ENCODE data around the gene DAZL.

The DAZL gene

DNA sequence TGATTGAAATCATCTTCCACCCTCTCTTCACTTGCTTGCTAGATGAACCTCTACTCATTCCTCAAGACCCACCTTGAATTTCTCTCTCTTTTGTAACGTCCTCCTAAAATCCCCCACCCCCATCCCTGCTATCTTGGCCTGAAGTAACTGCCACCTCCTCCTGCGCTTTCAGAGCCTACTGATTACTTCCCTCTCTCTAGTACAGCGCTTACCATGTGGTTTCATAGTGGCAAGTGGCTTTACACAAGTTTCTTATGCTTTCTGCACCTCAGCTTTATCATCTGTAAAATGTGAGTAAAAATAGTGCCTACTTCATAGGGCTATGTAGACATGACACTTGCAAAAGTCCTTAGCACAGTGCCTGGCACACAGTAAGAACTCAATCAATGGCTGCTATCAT is 28.7 kb upstream of the DAZL start:
- H3K4me1 ChIP-seq (ENCODE audit: control insufficient read depth, insufficient read depth, low read length), result no peaks in the 10 kb centered on the region
- no peak overlapping the region for H3K4me3 ChIP-seq (ENCODE audit: low read depth, low read length)
- CTCF ChIA-PET, result no interaction called here
- no peaks in the 10 kb centered on the region for H3K9me3 ChIP-seq (ENCODE audit: control insufficient read depth, insufficient read depth, low read depth, low read length)
- no peak overlapping the region for H3K27ac ChIP-seq (ENCODE audit: extremely low read depth, low read depth, low read length)
- POLR2A ChIA-PET, result no interaction called here
- no peak for TF ChIP-seq ZNF175 (tag by site-specific recombination; IDR thresholded peaks at IDR 0.05)
- no peak for TF ChIP-seq ZNF433 (tag by site-specific recombination; IDR thresholded peaks at IDR 0.05; ENCODE audit: low read depth)
- no peak for TF ChIP-seq ZNF324 (tag by site-specific recombination; IDR thresholded peaks at IDR 0.05)
- TF ChIP-seq ZFP37 (tag by site-specific recombination; IDR thresholded peaks at IDR 0.05), result no peak
- TF ChIP-seq, protein P1, sequence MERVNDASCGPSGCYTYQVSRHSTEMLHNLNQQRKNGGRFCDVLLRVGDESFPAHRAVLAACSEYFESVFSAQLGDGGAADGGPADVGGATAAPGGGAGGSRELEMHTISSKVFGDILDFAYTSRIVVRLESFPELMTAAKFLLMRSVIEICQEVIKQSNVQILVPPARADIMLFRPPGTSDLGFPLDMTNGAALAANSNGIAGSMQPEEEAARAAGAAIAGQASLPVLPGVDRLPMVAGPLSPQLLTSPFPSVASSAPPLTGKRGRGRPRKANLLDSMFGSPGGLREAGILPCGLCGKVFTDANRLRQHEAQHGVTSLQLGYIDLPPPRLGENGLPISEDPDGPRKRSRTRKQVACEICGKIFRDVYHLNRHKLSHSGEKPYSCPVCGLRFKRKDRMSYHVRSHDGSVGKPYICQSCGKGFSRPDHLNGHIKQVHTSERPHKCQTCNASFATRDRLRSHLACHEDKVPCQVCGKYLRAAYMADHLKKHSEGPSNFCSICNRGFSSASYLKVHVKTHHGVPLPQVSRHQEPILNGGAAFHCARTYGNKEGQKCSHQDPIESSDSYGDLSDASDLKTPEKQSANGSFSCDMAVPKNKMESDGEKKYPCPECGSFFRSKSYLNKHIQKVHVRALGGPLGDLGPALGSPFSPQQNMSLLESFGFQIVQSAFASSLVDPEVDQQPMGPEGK (tag by site-specific recombination; IDR thresholded peaks at IDR 0.05), result no peak
- no peak for TF ChIP-seq ZNF24 (tag by site-specific recombination; IDR thresholded peaks at IDR 0.05)
- no peak for TF ChIP-seq ZNF610 (tag by site-specific recombination; IDR thresholded peaks at IDR 0.05; ENCODE audit: borderline replicate concordance)
- no peak for TF ChIP-seq ZNF37A (tag by site-specific recombination; IDR thresholded peaks at IDR 0.05)
- TF ChIP-seq ZNF544 (tag by site-specific recombination; IDR thresholded peaks at IDR 0.05), result no peak
- no peak for TF ChIP-seq ZNF341 (tag by site-specific recombination; IDR thresholded peaks at IDR 0.05; ENCODE audit: low read depth)
- TF ChIP-seq ZNF19 (tag by site-specific recombination; IDR thresholded peaks at IDR 0.05; ENCODE audit: low read depth), result no peak
- no peak for TF ChIP-seq ZNF16 (tag by site-specific recombination; IDR thresholded peaks at IDR 0.05; ENCODE audit: low read depth)
- no peaks in the 10 kb centered on the region for H3K36me3 ChIP-seq (ENCODE audit: control insufficient read depth in 2 of 2, insufficient read depth in 1 of 2, low read length in 2 of 2)

DNA sequence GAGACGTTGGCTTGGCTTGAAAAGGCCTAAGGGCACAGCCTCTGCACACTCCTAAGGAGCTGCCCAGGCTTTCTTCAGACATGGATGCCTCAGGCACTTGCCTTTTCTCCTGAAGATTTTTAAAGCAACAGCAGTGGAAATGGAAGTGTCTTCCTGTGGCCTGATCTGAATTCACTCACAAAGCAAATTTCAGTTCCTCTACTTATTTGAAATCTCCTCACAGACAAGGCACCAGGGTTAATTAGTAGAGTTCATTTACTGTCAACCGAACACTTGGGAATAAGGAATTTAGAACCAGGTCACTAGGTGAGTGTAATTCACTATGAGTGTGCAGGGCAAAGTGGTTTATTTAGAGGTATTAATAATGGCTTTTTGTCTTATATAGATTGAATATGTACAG is 27.2 kb upstream of the DAZL start:
- no peak for TF ChIP-seq BCL11B (tag by site-specific recombination; IDR thresholded peaks at IDR 0.05; ENCODE audit: low read depth)
- TF ChIP-seq ZBTB48 (tag by site-specific recombination; IDR thresholded peaks at IDR 0.05), result no peak
- no peak for TF ChIP-seq KLF1 (tag by site-specific recombination; IDR thresholded peaks at IDR 0.05)
- no peak for TF ChIP-seq ZBTB21 (tag by site-specific recombination; IDR thresholded peaks at IDR 0.05)
- no peak for TF ChIP-seq ZNF433 (tag by site-specific recombination; IDR thresholded peaks at IDR 0.05; ENCODE audit: low read depth)
- TF ChIP-seq ZNF785 (tag by site-specific recombination; IDR thresholded peaks at IDR 0.05), result no peak
- TF ChIP-seq ZNF169 (tag by site-specific recombination; IDR thresholded peaks at IDR 0.05), result no peak
- no peak for TF ChIP-seq KLF16 (tag by site-specific recombination; IDR thresholded peaks at IDR 0.05)
- TF ChIP-seq SCRT2 (tag by site-specific recombination; IDR thresholded peaks at IDR 0.05), result no peak
- no peak for TF ChIP-seq ZNF10 (tag by site-specific recombination; IDR thresholded peaks at IDR 0.05)
- no peak for TF ChIP-seq ZNF274 (IDR thresholded peaks at IDR 0.05; ENCODE audit: low read length)
- TF ChIP-seq ZNF274 (tag by site-specific recombination; IDR thresholded peaks at IDR 0.05; ENCODE audit: borderline replicate concordance), result no peak
- ChIA-PET POLR2A (no interaction called here), CTCF (interaction anchor here (0.6 kb wide), 1 partner anchor 473 kb away, joined by 4 read pairs; no protein-coding TSS in a partner anchor)
- H3K36me3 ChIP-seq (ENCODE audit: control insufficient read depth in 2 of 2, insufficient read depth in 1 of 2, low read length in 2 of 2), result no peaks in the 10 kb centered on the region
- no peaks in the 10 kb centered on the region for H3K9me3 ChIP-seq (ENCODE audit: control insufficient read depth, insufficient read depth, low read depth, low read length)
- no peaks in the 10 kb centered on the region for H3K4me1 ChIP-seq (ENCODE audit: control insufficient read depth, insufficient read depth, low read length)
- no peak overlapping the region for H3K4me3 ChIP-seq (ENCODE audit: low read depth, low read length)
- H3K27ac ChIP-seq (ENCODE audit: extremely low read depth, low read depth, low read length), result no peak overlapping the region

DNA sequence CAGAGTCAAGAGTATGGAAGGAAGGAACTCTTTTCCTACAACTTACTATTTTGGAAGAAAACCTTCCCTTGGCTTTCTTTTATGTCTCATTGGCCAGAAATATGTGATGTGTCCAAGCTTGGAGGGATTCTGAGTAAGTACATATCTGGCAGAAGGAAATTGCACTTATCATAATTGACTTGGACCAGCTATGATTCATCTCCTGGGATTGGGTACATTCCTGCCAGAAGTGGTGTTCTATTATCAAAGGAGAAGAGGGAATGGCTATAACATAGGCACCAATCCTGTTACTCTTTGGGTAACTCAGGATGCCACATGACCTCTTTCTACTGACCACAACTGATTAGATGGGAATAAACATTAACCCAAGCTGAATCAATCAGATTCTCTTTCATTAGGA is 13.5 kb upstream of the DAZL start:
- Histone ChIP-seq H3K9me3 (ENCODE audit: control insufficient read depth, insufficient read depth, low read depth, low read length) (no peaks in the 10 kb centered on the region), H3K36me3 (ENCODE audit: control insufficient read depth in 2 of 2, insufficient read depth in 1 of 2, low read length in 2 of 2) (no peaks in the 10 kb centered on the region), H3K4me3 (ENCODE audit: low read depth, low read length) (no peak overlapping the region), H3K4me1 (ENCODE audit: control insufficient read depth, insufficient read depth, low read length) (no peaks in the 10 kb centered on the region), H3K27ac (ENCODE audit: extremely low read depth, low read depth, low read length) (no peak overlapping the region)
- POLR2A ChIA-PET, result no interaction called here
- CTCF ChIA-PET, result no interaction called here
- TF ChIP-seq, protein P2, sequence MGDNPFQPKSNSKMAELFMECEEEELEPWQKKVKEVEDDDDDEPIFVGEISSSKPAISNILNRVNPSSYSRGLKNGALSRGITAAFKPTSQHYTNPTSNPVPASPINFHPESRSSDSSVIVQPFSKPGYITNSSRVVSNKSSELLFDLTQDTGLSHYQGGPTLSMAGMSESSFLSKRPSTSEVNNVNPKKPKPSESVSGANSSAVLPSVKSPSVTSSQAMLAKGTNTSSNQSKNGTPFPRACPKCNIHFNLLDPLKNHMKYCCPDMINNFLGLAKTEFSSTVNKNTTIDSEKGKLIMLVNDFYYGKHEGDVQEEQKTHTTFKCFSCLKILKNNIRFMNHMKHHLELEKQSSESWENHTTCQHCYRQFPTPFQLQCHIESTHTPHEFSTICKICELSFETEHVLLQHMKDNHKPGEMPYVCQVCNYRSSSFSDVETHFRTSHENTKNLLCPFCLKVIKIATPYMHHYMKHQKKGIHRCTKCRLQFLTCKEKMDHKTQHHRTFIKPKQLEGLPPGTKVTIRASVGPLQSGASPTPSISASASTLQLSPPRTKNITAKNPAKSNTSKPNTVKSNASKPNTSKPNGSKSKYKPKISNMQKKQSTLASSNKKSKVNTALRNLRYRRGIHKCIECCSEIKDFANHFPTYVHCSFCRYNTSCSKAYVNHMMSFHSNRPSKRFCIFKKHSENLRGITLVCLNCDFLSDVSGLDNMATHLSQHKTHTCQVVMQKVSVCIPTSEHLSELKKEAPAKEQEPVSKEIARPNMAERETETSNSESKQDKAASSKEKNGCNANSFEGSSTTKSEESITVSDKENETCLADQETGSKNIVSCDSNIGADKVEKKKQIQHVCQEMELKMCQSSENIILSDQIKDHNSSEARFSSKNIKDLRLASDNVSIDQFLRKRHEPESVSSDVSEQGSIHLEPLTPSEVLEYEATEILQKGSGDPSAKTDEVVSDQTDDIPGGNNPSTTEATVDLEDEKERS (tag by site-specific recombination; IDR thresholded peaks at IDR 0.05), result no peak
- TF ChIP-seq ZNF596 (tag by site-specific recombination; IDR thresholded peaks at IDR 0.05) (no peak), IKZF3 (tag by site-specific recombination; IDR thresholded peaks at IDR 0.05) (no peak), ZNF768 (tag by site-specific recombination; IDR thresholded peaks at IDR 0.05) (no peak), ZNF146 (tag by site-specific recombination; IDR thresholded peaks at IDR 0.05) (no peak), ZNF16 (tag by site-specific recombination; IDR thresholded peaks at IDR 0.05; ENCODE audit: low read depth) (no peak), ZNF530 (tag by site-specific recombination; IDR thresholded peaks at IDR 0.05; ENCODE audit: low read depth) (no peak)
- TF ChIP-seq, protein P3, sequence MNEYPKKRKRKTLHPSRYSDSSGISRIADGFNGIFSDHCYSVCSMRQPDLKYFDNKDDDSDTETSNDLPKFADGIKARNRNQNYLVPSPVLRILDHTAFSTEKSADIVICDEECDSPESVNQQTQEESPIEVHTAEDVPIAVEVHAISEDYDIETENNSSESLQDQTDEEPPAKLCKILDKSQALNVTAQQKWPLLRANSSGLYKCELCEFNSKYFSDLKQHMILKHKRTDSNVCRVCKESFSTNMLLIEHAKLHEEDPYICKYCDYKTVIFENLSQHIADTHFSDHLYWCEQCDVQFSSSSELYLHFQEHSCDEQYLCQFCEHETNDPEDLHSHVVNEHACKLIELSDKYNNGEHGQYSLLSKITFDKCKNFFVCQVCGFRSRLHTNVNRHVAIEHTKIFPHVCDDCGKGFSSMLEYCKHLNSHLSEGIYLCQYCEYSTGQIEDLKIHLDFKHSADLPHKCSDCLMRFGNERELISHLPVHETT (tag by site-specific recombination; IDR thresholded peaks at IDR 0.05), result no peak

Measured in HEK293 (cell line).